ENCODE data around the gene PSMF1. TPM values are rescaled to one million over a fixed set of nuclear protein-coding genes. Genes with fewer than 3 reads are reported as not detected.

Gene PSMF1
- total and polyA plus RNA-seq, 2 of the 13 experiments (the other 11 are each of a cell fraction or from before 2014, with no cell fraction given), result 82.5 to 86.0 TPM

DNA sequence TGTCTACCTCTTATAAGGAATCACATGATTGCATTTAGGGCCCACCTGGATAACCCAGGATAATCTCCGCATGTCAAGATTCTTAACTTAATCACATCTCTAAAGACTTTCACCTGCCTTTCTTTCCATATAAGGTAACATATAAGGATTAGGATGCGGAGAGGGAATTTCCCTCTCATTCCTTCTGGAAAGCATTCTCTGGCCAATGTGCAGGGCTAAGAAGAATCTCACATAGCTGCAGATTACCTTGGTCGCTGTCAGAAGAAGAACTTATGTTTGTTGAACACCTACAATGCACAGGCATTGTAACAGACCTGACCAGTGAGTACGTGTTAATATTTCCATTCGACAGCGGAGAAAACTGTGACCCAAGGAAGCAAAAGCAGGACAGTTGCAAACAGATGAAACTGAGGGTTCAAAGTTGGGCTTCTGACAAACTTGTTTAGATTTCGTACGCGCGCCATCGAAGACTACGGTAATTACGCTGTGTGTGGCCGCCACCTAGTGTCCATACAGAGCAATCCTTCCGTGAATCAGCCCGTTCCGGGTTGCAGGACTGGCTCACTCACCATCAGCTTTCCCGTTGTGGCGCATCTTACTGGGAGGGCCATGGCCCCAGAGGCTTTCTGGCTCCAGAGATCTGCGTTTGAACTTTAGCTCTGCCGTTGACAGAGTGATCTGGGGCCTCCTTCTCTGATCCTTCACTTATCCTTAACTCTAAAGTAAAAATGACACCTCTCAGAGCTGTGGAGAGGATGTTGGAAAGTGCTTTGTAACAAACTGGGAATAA is 94.4 kb downstream of the PSMF1 start (continued):
- TF ChIP-seq, protein P1, sequence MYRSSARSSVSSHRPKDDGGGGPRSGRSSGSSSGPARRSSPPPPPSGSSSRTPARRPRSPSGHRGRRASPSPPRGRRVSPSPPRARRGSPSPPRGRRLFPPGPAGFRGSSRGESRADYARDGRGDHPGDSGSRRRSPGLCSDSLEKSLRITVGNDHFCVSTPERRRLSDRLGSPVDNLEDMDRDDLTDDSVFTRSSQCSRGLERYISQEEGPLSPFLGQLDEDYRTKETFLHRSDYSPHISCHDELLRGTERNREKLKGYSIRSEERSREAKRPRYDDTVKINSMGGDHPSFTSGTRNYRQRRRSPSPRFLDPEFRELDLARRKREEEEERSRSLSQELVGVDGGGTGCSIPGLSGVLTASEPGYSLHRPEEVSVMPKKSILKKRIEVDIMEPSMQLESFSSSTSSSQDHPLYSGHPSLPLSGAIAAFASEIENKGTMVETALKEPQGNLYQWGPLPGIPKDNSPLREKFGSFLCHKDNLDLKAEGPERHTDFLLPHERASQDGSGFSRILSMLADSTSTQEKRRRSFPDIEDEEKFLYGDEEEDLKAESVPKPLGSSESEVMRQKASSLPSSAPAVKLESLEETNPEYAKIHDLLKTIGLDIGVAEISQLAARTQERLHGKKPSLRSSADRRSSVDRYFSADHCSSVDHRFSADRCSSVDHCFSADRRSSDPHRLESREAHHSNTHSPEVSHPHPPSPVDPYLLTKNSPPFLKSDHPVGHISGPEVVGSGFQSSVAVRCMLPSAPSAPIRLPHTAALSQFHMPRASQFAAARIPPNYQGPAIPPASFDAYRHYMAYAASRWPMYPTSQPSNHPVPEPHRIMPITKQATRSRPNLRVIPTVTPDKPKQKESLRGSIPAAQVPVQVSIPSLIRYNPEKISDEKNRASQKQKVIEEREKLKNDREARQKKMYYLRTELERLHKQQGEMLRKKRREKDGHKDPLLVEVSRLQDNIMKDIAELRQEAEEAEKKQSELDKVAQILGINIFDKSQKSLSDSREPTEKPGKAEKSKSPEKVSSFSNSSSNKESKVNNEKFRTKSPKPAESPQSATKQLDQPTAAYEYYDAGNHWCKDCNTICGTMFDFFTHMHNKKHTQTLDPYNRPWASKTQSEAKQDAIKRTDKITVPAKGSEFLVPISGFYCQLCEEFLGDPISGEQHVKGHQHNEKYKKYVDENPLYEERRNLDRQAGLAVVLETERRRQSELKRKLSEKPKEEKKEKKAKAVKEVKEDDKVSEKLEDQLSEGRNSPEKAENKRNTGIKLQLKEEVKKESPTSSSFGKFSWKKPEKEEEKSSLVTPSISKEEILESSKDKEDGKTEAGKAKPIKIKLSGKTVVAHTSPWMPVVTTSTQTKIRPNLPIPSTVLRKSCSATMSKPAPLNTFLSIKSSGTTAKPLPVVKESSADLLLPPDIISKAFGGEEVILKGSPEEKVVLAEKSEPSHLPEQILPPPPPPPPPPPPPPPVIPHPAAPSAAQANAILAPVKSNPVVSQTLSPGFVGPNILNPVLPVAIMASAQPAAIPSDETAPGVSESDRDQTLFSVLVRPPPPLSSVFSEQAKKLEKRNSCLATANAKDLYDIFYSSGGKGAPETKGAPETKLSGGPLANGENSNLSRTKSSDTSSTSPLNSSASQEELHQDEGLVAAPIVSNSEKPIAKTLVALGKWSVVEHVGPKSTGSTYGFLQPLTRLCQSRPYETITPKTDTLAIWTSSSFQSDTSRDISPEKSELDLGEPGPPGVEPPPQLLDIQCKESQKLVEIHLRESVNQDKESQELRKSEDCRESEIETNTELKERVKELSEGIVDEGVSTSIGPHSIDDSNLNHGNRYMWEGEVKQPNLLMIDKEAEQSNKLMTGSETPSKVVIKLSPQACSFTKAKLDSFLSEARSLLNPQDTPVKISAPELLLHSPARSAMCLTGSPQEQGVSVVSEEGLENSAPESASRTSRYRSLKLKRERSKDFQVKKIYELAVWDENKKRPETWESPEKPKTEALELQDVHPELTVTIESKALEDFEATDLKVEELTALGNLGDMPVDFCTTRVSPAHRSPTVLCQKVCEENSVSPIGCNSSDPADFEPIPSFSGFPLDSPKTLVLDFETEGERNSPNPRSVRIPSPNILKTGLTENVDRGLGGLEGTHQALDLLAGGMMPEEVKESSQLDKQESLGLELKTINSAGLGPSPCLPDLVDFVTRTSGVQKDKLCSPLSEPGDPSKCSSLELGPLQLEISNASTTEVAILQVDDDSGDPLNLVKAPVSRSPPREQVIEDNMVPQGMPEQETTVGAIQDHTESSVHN (CRISPR knock-in tag; IDR thresholded peaks at IDR 0.05), result no peak
- TF ChIP-seq ZFP90 (CRISPR knock-in tag; IDR thresholded peaks at IDR 0.05; ENCODE audit: borderline replicate concordance) (no peak; the same call in 1 of the 2 replicates), ZNF773 (CRISPR knock-in tag; IDR thresholded peaks at IDR 0.05; ENCODE audit: borderline replicate concordance) (no peak), MLLT10 (CRISPR knock-in tag; IDR thresholded peaks at IDR 0.05) (no peak), ZNF598 (CRISPR knock-in tag; IDR thresholded peaks at IDR 0.05; ENCODE audit: borderline replicate concordance) (peak; percentile 86; the same call in 1 of the 2 replicates), ZNF296 (CRISPR knock-in tag; conservative IDR thresholded peaks at IDR 0.05) (no peak), ZBTB21 (CRISPR knock-in tag; IDR thresholded peaks at IDR 0.05) (no peak), RAD21 (CRISPR knock-in tag; IDR thresholded peaks at IDR 0.05) (peak; percentile 96), TOE1 (CRISPR knock-in tag; IDR thresholded peaks at IDR 0.05) (no peak), SCMH1 (CRISPR knock-in tag; IDR thresholded peaks at IDR 0.05; ENCODE audit: borderline replicate concordance) (no peak), MAFG (CRISPR knock-in tag; IDR thresholded peaks at IDR 0.05) (no peak), RNF2 (conservative IDR thresholded peaks at IDR 0.05; ENCODE audit: low read depth) (no peak; the same call in 1 of the 2 replicates), PAF1 (CRISPR knock-in tag; IDR thresholded peaks at IDR 0.05) (no peak), MTF2 (CRISPR knock-in tag; IDR thresholded peaks at IDR 0.05; ENCODE audit: borderline replicate concordance) (peak; percentile 80; the same call in 1 of the 2 replicates), JDP2 (CRISPR knock-in tag; IDR thresholded peaks at IDR 0.05; ENCODE audit: borderline replicate concordance) (no peak), SALL1 (CRISPR knock-in tag; IDR thresholded peaks at IDR 0.05) (peak; percentile 78), LBX2 (CRISPR knock-in tag; IDR thresholded peaks at IDR 0.05; ENCODE audit: borderline replicate concordance) (no peak), ZNF576 (CRISPR knock-in tag; IDR thresholded peaks at IDR 0.05) (no peak), SRSF1 (optimal IDR thresholded peaks at IDR 0.05; ENCODE audit: low read depth, low read length) (no peak), CENPT (CRISPR knock-in tag; IDR thresholded peaks at IDR 0.05; ENCODE audit: low read depth) (no peak), PCBP2 (optimal IDR thresholded peaks at IDR 0.05; ENCODE audit: low read depth, low read length, poor library complexity, severe bottlenecking) (no peak), U2AF2 (IDR thresholded peaks at IDR 0.05; ENCODE audit: low read depth, low read length) (no peak)
